ENCODE measurements around the gene LSAMP.
A peak's percentile ranks its signal among the peaks of the same experiment; 100 is the strongest.

The LSAMP gene

GRCh38 chr3:116341381-116341780 lies 103.9 kb downstream of the LSAMP start:
- TF ChIP-seq CTCF (IDR thresholded peaks at IDR 0.05; ENCODE audit: insufficient read depth, low read length, missing control alignments) = no peak
- ChIA-PET CTCF (interaction anchor here (1.8 kb wide), 1 partner anchor 10 kb away, joined by 4 read pairs; no protein-coding TSS in a partner anchor), POLR2A (no interaction called here)
- H3K4me3 ChIP-seq (ENCODE audit: low read depth, low read length) = no peak overlapping the region
- DNase-seq (ENCODE audit: low read depth, low spot score) = no peak

- ChIA-PET CTCF (interaction anchor here (1.8 kb wide), 1 partner anchor 10 kb away, joined by 4 read pairs; no protein-coding TSS in a partner anchor), POLR2A (no interaction called here)
- no peak overlapping the region for H3K4me3 ChIP-seq (ENCODE audit: low read depth, low read length)
- DNase-seq (ENCODE audit: low read depth, low spot score) = no peak
- TF ChIP-seq CTCF (IDR thresholded peaks at IDR 0.05; ENCODE audit: insufficient read depth, low read length, missing control alignments) = no peak
These were observed 104.5 kb downstream of the LSAMP start for GRCh38 chr3:116340680-116341216.

DNA sequence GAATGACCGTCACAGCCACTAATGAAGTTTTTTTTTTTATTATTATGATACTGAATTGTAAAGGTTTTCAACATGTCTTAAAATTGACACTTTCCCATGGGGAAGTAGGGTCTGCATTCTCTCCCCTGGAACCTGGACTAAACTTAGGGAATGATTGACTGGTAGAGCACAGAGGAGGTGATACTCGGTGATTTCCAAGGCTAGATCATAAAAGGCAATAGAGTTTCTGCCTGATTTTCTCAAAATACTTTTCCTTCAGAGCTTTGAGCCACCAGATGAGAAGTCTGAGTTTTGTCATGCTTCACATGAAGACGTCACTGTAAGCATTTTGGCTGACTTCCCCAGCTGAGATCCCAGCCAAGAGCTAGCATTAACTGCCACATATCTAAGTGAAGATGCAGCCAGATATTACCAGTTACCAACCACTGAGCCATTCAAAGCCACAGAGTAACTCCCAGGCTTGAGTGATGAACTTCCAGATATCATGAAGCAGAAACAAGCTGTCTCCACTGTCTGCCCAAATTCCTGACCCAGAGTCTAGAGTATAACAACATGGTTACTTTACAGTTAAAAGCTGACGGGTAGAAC lies 105.8 kb downstream of the LSAMP start:
- no peak overlapping the region for H3K4me3 ChIP-seq (ENCODE audit: low read depth, low read length)
- TF ChIP-seq CTCF (IDR thresholded peaks at IDR 0.05; ENCODE audit: insufficient read depth, low read length, missing control alignments) = no peak
- peak; percentile 59 for DNase-seq (ENCODE audit: low read depth, low spot score)
- ChIA-PET CTCF (interaction anchor here (1.7 kb wide), 1 partner anchor 85 kb away, joined by 3 read pairs; no protein-coding TSS in a partner anchor), POLR2A (no interaction called here)

DNA sequence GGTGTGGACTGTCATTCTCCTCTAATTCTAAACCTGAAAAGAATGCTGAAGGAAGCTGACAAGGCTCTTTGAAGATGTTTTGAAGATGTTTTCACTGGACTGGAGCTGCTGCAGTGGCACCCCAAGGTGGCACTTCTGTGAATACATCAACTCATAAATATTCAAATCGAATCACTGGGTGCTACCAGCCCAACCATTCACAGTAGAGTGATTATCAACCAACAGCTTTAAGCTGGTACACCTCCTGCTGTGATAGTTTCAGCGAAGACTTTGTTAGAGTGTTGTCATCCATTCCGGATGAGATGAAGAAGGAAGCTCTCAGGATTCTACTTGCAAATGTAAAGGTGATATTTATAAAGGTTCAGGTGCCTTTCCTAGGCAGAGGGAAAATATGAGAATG lies 106.6 kb downstream of the LSAMP start:
- no peak overlapping the region for H3K4me3 ChIP-seq (ENCODE audit: low read depth, low read length)
- DNase-seq (ENCODE audit: low read depth, low spot score) = no peak
- ChIA-PET CTCF (interaction anchor here (0.9 to 1.7 kb wide), 2 partner anchors 10 to 84 kb away, joined by 3 read pairs; no protein-coding TSS in a partner anchor), POLR2A (no interaction called here)
- TF ChIP-seq CTCF (IDR thresholded peaks at IDR 0.05; ENCODE audit: insufficient read depth, low read length, missing control alignments) = no peak

- no peak for TF ChIP-seq CTCF (IDR thresholded peaks at IDR 0.05; ENCODE audit: insufficient read depth, low read length, missing control alignments)
- H3K4me3 ChIP-seq (ENCODE audit: low read depth, low read length) = no peak overlapping the region
- ChIA-PET CTCF (no interaction called here), POLR2A (no interaction called here)
- no peak for DNase-seq (ENCODE audit: low read depth, low spot score)
These were observed 108.1 kb downstream of the LSAMP start for GRCh38 chr3:116337229-116337628.

- ChIA-PET POLR2A (no interaction called here), CTCF (interaction anchor here (1.0 kb wide), 1 partner anchor 10 kb away, joined by 4 read pairs; no protein-coding TSS in a partner anchor)
- H3K4me3 ChIP-seq (ENCODE audit: low read depth, low read length) = no peak overlapping the region
- TF ChIP-seq CTCF (IDR thresholded peaks at IDR 0.05; ENCODE audit: insufficient read depth, low read length, missing control alignments) = no peak
- no peak for DNase-seq (ENCODE audit: low read depth, low spot score)
These were observed 113.9 kb downstream of the LSAMP start for GRCh38 chr3:116331380-116331779.
